HG03103 (cell line): ENCODE results near the gene PDLIM1.

Experiments
- ATAC-seq: cut with Tn5 transposase; IDR thresholded peaks from one replicate; pipeline ENCODE4 v1.9.1; 2021; ENCODE audit warnings: low read depth; ENCODE audit not compliant: unreplicated experiment

PDLIM1 gene

GRCh38 chr10:95289921-95290421, 832 bp downstream of the PDLIM1 start:
- no peak for ATAC-seq

GRCh38 chr10:95289003-95289920, 1.5 kb downstream of the PDLIM1 start:
- no peak for ATAC-seq

- ATAC-seq: no peak
Observed at GRCh38 chr10:95288303-95288702, 2.5 kb downstream of the PDLIM1 start.

GRCh38 chr10:95287281-95287680, 3.5 kb downstream of the PDLIM1 start:
- no peak for ATAC-seq

GRCh38 chr10:95286707-95287106, 4.1 kb downstream of the PDLIM1 start:
- no peak for ATAC-seq

GRCh38 chr10:95285556-95285955, 5.2 kb downstream of the PDLIM1 start:
- no peak for ATAC-seq

- no peak for ATAC-seq
Observed at GRCh38 chr10:95284807-95285206, 6.0 kb downstream of the PDLIM1 start.

GRCh38 chr10:95282107-95282506, 8.7 kb downstream of the PDLIM1 start:
- ATAC-seq: no peak

GRCh38 chr10:95281206-95281605, 9.6 kb downstream of the PDLIM1 start:
- no peak for ATAC-seq

- no peak for ATAC-seq
Observed at GRCh38 chr10:95280637-95281036, 10.2 kb downstream of the PDLIM1 start.

GRCh38 chr10:95279042-95279820, 11.6 kb downstream of the PDLIM1 start:
- ATAC-seq: no peak

- no peak for ATAC-seq
Observed at GRCh38 chr10:95278061-95278988, 12.5 kb downstream of the PDLIM1 start.

GRCh38 chr10:95277614-95278013, 13.2 kb downstream of the PDLIM1 start:
- ATAC-seq: no peak

- no peak for ATAC-seq
Observed at GRCh38 chr10:95277201-95277570, 13.6 kb downstream of the PDLIM1 start.

- ATAC-seq: no peak
Observed at GRCh38 chr10:95276367-95277200, 14.2 kb downstream of the PDLIM1 start.

GRCh38 chr10:95275726-95276366, 15.0 kb downstream of the PDLIM1 start:
- no peak for ATAC-seq

GRCh38 chr10:95273393-95274312, 17.1 kb downstream of the PDLIM1 start:
- no peak for ATAC-seq

GRCh38 chr10:95268438-95268837, 22.4 kb downstream of the PDLIM1 start:
- ATAC-seq: no peak
